H1 (cell line): ENCODE data around the gene MCM8. TPM values are rescaled to one million over a fixed set of nuclear protein-coding genes. Genes with fewer than 3 reads are reported as not detected.

Source experiments
- CTCF ChIA-PET: fragments of 300-600 bp; sonication (Branson Sonifier 250); formaldehyde crosslinking; loops from one replicate; lab custom pipeline; 2021; ENCODE audit not compliant: partially characterized antibody; lab: Charles Lee
- POLR2A ChIA-PET: fragments of 300-600 bp; sonication (Branson Sonifier 250); formaldehyde crosslinking; loops from one replicate; lab custom pipeline; 2021; ENCODE audit warnings: inconsistent platforms; ENCODE audit not compliant: partially characterized antibody; lab: Charles Lee
- DNase-seq, 2 experiments: peaks; one replicate each; pipeline versions ENCODE4 v3.0.0 to v3.0.0-alpha.2; 2010 to 2022; ENCODE audit warnings: low spot score in 2 of 2, low read depth in 1 of 2, mixed read lengths in 1 of 2
- FAIRE-seq: peaks from 2 replicates; lab custom pipeline; 2011; peaks lifted over from hg19 to GRCh38; lab: Jason Lieb, UNC
- H2AFZ ChIP-seq: 2 replicates; pipeline ENCODE4 v1.8.1; 2012; ENCODE audit warnings: low read length, inconsistent platforms
- H2AK5ac ChIP-seq: 2 replicates; pipeline ENCODE4 v1.6.1; 2013; ENCODE audit warnings: low read depth, low read length
- H2BK120ac ChIP-seq: replicated peaks from 2 replicates; pipeline ENCODE3; 2013; ENCODE audit warnings: low read depth, low read length, inconsistent platforms
- H2BK12ac ChIP-seq: 2 replicates; pipeline ENCODE4 v1.6.1; 2013; ENCODE audit warnings: low read depth, low read length
- H2BK15ac ChIP-seq: 2 replicates; pipeline ENCODE4 v1.6.1; 2013; ENCODE audit warnings: low read length
- H2BK20ac ChIP-seq: 2 replicates; pipeline ENCODE4 v1.6.1; 2013; ENCODE audit warnings: low read length
- H2BK5ac ChIP-seq: 2 replicates; pipeline ENCODE4 v1.6.1; 2013; ENCODE audit warnings: low read depth, low read length
- H3K14ac ChIP-seq: 2 replicates; pipeline ENCODE4 v1.6.1; 2013; ENCODE audit warnings: inconsistent platforms; ENCODE audit not compliant: insufficient read length
- H3K18ac ChIP-seq: 2 replicates; pipeline ENCODE4 v1.6.1; 2013; ENCODE audit warnings: low read length; ENCODE audit errors: extremely low read depth
- H3K23ac ChIP-seq: 2 replicates; pipeline ENCODE4 v1.6.1; 2013; ENCODE audit warnings: inconsistent platforms; ENCODE audit not compliant: insufficient read length
- H3K23me2 ChIP-seq: 2 replicates; pipeline ENCODE4 v1.6.1; 2013; ENCODE audit warnings: low read depth, low read length
- H3K27ac ChIP-seq: 2 replicates; pipeline ENCODE4 v1.6.1; 2011; ENCODE audit warnings: low read depth, low read length, inconsistent platforms
- H3K27me3 ChIP-seq, 4 experiments: replicated peaks in 1 of 4; 1 replicate in 1 of 4; 2 replicates in 3 of 4; pipeline versions ENCODE4 v1.6.1 to v1.8.1; 2011 to 2013; ENCODE audit warnings: low read length in 3 of 4, mild to moderate bottlenecking in 3 of 4, inconsistent platforms in 2 of 4, mixed read lengths in 2 of 4, moderate library complexity in 1 of 4; ENCODE audit not compliant: control insufficient read depth in 3 of 4, insufficient read depth in 3 of 4; ENCODE audit errors: extremely low read depth in 1 of 4
- H3K36me3 ChIP-seq, 4 experiments: 2 replicates each; pipeline versions ENCODE4 v1.6.1 to v1.8.1; 2011 to 2013; ENCODE audit warnings: mild to moderate bottlenecking in 4 of 4, low read length in 3 of 4, moderate library complexity in 2 of 4, control low read depth in 1 of 4, inconsistent platforms in 1 of 4; ENCODE audit not compliant: insufficient read depth in 4 of 4, control insufficient read depth in 2 of 4
- H3K4ac ChIP-seq: replicated peaks from 2 replicates; pipeline ENCODE3; 2013; ENCODE audit warnings: low read length, low read depth, mixed read lengths, inconsistent platforms; ENCODE audit not compliant: insufficient read length
- H3K4me1 ChIP-seq, 4 experiments: replicated peaks in 1 of 4; 1 replicate in 1 of 4; 2 replicates in 3 of 4; pipeline versions ENCODE4 v1.6.1 to v1.8.1; 2011 to 2013; ENCODE audit warnings: low read length in 3 of 4, inconsistent platforms in 2 of 4, mixed read lengths in 1 of 4; ENCODE audit not compliant: insufficient read depth in 4 of 4, control insufficient read depth in 3 of 4
- H3K4me2 ChIP-seq, 2 experiments: 2 replicates each; pipeline versions ENCODE4 v1.6.1 to v1.8.1; 2011 to 2013; ENCODE audit warnings: low read depth in 2 of 2, low read length in 2 of 2, control low read depth in 1 of 2, inconsistent platforms in 1 of 2, mild to moderate bottlenecking in 1 of 2; ENCODE audit not compliant: insufficient read depth in 1 of 2
- H3K4me3 ChIP-seq, 4 experiments: fragments of 200-600, 300-600 bp in 1 of 4; sonication (generic), shearing (Covaris generic), sonication (Bioruptor Twin) in 1 of 4; 2 replicates each; pipeline versions ENCODE4 v1.5.1 to v1.8.1; 2011 to 2016; ENCODE audit warnings: low read length in 4 of 4, low read depth in 3 of 4, control low read depth in 2 of 4, inconsistent platforms in 2 of 4, mild to moderate bottlenecking in 2 of 4, mixed read lengths in 1 of 4, moderate library complexity in 1 of 4; ENCODE audit not compliant: insufficient read depth in 2 of 4; ENCODE audit errors: extremely low read depth in 1 of 4
- H3K56ac ChIP-seq: replicated peaks from 2 replicates; pipeline ENCODE3; 2013; ENCODE audit warnings: low read depth, mild to moderate bottlenecking, mixed read lengths, low read length, inconsistent platforms; ENCODE audit not compliant: insufficient read length
- H3K79me1 ChIP-seq: 2 replicates; pipeline ENCODE4 v1.6.1; 2013; ENCODE audit warnings: low read depth, low read length, control low read depth
- H3K79me2 ChIP-seq, 2 experiments: 2 replicates each; pipeline versions ENCODE4 v1.6.1 to v1.8.1; 2012 to 2013; ENCODE audit warnings: low read length in 2 of 2, mild to moderate bottlenecking in 2 of 2, inconsistent platforms in 1 of 2; ENCODE audit not compliant: insufficient read depth in 2 of 2, control insufficient read depth in 1 of 2
- H3K9ac ChIP-seq, 4 experiments: replicated peaks in 1 of 4; 1 replicate in 1 of 4; 2 replicates in 3 of 4; pipeline versions ENCODE4 v1.6.1 to v1.8.1; 2011 to 2013; ENCODE audit warnings: low read depth in 3 of 4, low read length in 3 of 4, control low read depth in 2 of 4, mild to moderate bottlenecking in 2 of 4, moderate library complexity in 2 of 4, inconsistent platforms in 1 of 4; ENCODE audit errors: extremely low read depth in 1 of 4
- H3K9me3 ChIP-seq, 2 experiments: 2 replicates each; pipeline versions ENCODE4 v1.6.1 to v1.8.1; 2012 to 2013; ENCODE audit warnings: mild to moderate bottlenecking in 2 of 2, moderate library complexity in 2 of 2, control low read depth in 1 of 2, inconsistent platforms in 1 of 2, low read depth in 1 of 2, low read length in 1 of 2, mixed read lengths in 1 of 2; ENCODE audit not compliant: insufficient read depth in 2 of 2
- H4K20me1 ChIP-seq, 2 experiments: replicated peaks in 1 of 2; 2 replicates each; pipeline versions ENCODE3 to v1.8.1; 2011 to 2013; ENCODE audit warnings: inconsistent platforms in 2 of 2, low read length in 2 of 2, mild to moderate bottlenecking in 1 of 2; ENCODE audit not compliant: insufficient read depth in 2 of 2, control insufficient read depth in 1 of 2
- H4K5ac ChIP-seq: 2 replicates; pipeline ENCODE4 v1.6.1; 2013; ENCODE audit warnings: low read length, low read depth, mixed read lengths, inconsistent platforms; ENCODE audit not compliant: insufficient read length
- H4K8ac ChIP-seq: 2 replicates; pipeline ENCODE4 v1.8.0; 2013; ENCODE audit warnings: mild to moderate bottlenecking, moderate library complexity, low read length, inconsistent platforms; ENCODE audit not compliant: insufficient read depth; ENCODE audit errors: extremely low read depth
- H4K91ac ChIP-seq: replicated peaks from 2 replicates; pipeline ENCODE3; 2013; ENCODE audit warnings: low read length, mixed read lengths, inconsistent platforms; ENCODE audit not compliant: insufficient read length
- EP300 ChIP-seq, 2 experiments: IDR thresholded peaks; 1 replicate in 1 of 2; 2 replicates in 1 of 2; pipeline ENCODE4 v1.6.1; 2011 to 2012; ENCODE audit warnings: low read depth in 2 of 2, low read length in 2 of 2, mild to moderate bottlenecking in 2 of 2, borderline replicate concordance in 1 of 2, inconsistent platforms in 1 of 2, moderate library complexity in 1 of 2
- WGBS, 2 experiments: shearing (Covaris generic) in 1 of 2; methylation state at CpG; one replicate each; pipeline versions ENCODE4 v1.1.6 to v1.1.7; 2013 to 2015; ENCODE audit warnings: low lambda C conversion rate in 2 of 2, mixed read lengths in 2 of 2, inconsistent platforms in 1 of 2, low coverage in 1 of 2, missing lambda C conversion rate in 1 of 2; ENCODE audit not compliant: insufficient replicate concordance in 2 of 2, insufficient coverage in 1 of 2, insufficient read length in 1 of 2; ENCODE audit errors: extremely low coverage in 1 of 2, missing lambda C conversion rate in 1 of 2; 5-methylcytosine and 5-hydroxymethylcytosine counted together
- polyA plus RNA-seq, 7 experiments: library from polyadenylated mRNA; depleted of rRNA in 3 of 7; stranded (reverse) in 5 of 7; unstranded in 2 of 7; fragments of >200 nt in 5 of 7; fragments of 200-250 nt in 2 of 7; gene quantifications; 1 replicate in 5 of 7; 2 replicates in 1 of 7; 4 replicates in 1 of 7; pipeline versions ENCODE4 v1.2.1 to v1.2.3, GENCODE V29; 2011 to 2013; ENCODE audit warnings: missing spikeins in 2 of 7, mixed read lengths in 2 of 7
- total RNA-seq: library from RNA; stranded (reverse); fragmentation: NEBNext Ultra II Directional; extraction: Animal tissue kit (Norgen Biotek cat#: 25700); gene quantifications from 2 replicates; pipeline ENCODE4 v1.2.1, GENCODE V29; 2021

MCM8 gene
- total and polyA plus RNA-seq, 2 of the 8 experiments (the other 6 are each of a cell fraction or from before 2014, with no cell fraction given): 7.1 to 31.9 TPM

DNA sequence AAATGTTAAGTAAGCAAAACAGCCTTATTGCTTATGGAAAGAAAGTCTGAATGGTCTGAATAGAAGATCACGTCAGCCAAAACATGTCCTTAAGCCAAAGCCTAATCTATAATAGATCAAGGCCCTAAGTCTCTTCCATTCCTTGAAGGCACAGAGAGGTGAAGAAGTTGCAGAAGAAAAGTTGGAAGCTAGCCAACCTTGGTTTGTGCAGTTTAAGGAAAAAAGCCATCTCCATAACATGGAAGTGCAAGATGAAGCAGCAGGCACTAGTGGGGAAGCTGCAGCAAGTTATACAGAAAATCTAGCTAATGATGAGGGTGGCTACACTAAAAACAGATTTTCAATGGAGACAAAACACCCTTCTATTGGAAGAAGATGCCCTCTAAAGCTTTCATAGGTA, 74.3 kb downstream of the MCM8 start:
- Histone ChIP-seq H2BK15ac (no peak overlapping the region), H3K14ac (no peak overlapping the region), H2BK20ac (no peak overlapping the region), H3K4me1 (no peaks in the 10 kb centered on the region), H2BK5ac (no peak overlapping the region), H3K9me3 (peaks cover 0 to 6% of the 10 kb centered on the region in 2 experiments; a peak in 1 of 4 replicates), H3K4ac (no peak overlapping the region), H2BK120ac (no peak overlapping the region), H3K27ac (no peak overlapping the region), H3K79me1 (no peaks in the 10 kb centered on the region), H3K4me2 (no peak overlapping the region), H2AK5ac (no peak overlapping the region), H3K4me3 (no peak overlapping the region), H3K23ac (no peak overlapping the region), H4K5ac (no peak overlapping the region), H2BK12ac (no peak overlapping the region), H4K20me1 (peaks cover 0 to 2% of the 10 kb centered on the region in 2 experiments), H3K36me3 (peaks cover 5 to 18% (median 12%) of the 10 kb centered on the region in 4 experiments; a peak in 6 of 8 replicates), H4K91ac (no peak overlapping the region), H4K8ac (no peak overlapping the region), H2AFZ (no peak overlapping the region), H3K18ac (no peak overlapping the region), H3K27me3 (no peaks in the 10 kb centered on the region), H3K79me2 (peaks cover 0 to 8% of the 10 kb centered on the region in 2 experiments; a peak in 2 of 4 replicates), H3K56ac (no peak overlapping the region), H3K9ac (no peak overlapping the region), H3K23me2 (no peaks in the 10 kb centered on the region)
- 90% methylated on average over 1 of the region's 1 CpG; no CpG with 5 or more reads in 1 of the 2 experiments for WGBS, 2 experiments
- DNase-seq (no peak), FAIRE-seq (no peak)
- no peak for TF ChIP-seq EP300 (IDR thresholded peaks at IDR 0.05; ENCODE audit: borderline replicate concordance in 1 of 2, low read depth in 2 of 2, low read length in 2 of 2)
- POLR2A ChIA-PET: interaction anchor here (1.4 kb wide), 2 partner anchors 18 to 31 kb away, joined by 3 to 4 read pairs; no protein-coding TSS in a partner anchor
- CTCF ChIA-PET: no interaction called here
